ENCODE measurements around the gene SMG5.

The SMG5 gene

DNA sequence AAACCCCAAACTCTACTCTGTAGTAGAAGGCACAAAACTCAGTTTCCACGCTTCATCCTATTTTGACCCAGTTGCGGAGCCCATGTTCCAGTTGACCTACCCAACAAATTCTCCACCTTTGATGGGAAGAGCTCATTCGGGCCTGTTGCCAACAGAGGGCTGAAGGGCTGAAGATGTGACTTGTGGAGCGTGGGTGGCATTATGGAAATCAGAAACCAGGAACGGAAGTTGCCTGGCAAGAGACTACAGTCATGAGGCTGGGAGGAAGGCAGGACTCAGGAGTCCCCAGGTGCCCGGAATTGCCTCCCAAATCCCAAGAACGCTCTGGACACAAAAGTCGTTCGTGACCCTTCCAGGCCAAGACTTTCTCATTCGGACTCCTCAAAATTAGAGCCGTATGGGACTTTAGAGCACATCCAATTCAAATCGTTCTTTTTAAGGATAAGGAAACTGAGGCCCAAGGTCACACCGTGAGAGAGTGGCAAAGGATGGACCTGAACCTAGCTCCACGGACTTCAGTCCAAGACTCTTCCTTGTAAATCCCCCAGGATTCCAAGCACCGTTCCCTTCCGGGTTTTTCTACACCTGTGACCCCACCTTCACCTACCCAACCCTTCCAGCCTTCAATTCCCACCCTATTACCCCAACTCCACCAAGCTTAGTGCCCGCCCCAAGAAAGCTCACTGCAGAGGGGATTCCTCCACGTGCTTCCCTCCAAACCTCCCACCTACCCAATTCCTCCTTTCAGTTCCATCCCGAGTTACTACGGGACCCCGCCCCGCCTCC, 739 bp downstream of the SMG5 start:
- H3K4me3 ChIP-seq (replicated peaks; ENCODE audit: low read depth, low read length), result peak overlapping the region; percentile 93
- no peak for DNase-seq (ENCODE audit: low read depth)
- TF ChIP-seq, protein P1, sequence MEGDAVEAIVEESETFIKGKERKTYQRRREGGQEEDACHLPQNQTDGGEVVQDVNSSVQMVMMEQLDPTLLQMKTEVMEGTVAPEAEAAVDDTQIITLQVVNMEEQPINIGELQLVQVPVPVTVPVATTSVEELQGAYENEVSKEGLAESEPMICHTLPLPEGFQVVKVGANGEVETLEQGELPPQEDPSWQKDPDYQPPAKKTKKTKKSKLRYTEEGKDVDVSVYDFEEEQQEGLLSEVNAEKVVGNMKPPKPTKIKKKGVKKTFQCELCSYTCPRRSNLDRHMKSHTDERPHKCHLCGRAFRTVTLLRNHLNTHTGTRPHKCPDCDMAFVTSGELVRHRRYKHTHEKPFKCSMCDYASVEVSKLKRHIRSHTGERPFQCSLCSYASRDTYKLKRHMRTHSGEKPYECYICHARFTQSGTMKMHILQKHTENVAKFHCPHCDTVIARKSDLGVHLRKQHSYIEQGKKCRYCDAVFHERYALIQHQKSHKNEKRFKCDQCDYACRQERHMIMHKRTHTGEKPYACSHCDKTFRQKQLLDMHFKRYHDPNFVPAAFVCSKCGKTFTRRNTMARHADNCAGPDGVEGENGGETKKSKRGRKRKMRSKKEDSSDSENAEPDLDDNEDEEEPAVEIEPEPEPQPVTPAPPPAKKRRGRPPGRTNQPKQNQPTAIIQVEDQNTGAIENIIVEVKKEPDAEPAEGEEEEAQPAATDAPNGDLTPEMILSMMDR (IDR thresholded peaks at IDR 0.05; ENCODE audit: low read length, missing control alignments), result no peak

DNA sequence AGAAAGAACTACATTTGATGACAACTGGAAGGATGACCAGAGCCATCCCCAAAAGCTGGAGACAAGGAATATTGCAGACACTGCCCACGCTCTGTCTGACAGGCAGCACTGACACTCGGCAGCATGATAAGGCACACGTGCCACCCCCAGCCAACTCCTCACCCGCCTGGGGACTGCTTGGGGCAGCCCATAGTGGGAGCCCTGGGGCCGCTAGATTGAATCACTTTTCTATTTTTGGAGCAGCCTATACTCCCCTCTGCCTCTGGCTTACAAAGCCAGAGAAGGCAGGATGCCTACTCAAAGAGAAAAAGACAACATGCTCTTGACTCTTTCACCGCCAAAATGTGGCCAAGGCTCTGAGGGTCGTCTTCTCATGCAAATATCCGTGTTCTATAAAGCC, 1.3 kb downstream of the SMG5 start:
- DNase-seq (ENCODE audit: low read depth), result peak; percentile 51
- peak overlapping the region; percentile 93 for H3K4me3 ChIP-seq (replicated peaks; ENCODE audit: low read depth, low read length)
- TF ChIP-seq, protein P1 (IDR thresholded peaks at IDR 0.05; ENCODE audit: low read length, missing control alignments), result peak; percentile 7

DNA sequence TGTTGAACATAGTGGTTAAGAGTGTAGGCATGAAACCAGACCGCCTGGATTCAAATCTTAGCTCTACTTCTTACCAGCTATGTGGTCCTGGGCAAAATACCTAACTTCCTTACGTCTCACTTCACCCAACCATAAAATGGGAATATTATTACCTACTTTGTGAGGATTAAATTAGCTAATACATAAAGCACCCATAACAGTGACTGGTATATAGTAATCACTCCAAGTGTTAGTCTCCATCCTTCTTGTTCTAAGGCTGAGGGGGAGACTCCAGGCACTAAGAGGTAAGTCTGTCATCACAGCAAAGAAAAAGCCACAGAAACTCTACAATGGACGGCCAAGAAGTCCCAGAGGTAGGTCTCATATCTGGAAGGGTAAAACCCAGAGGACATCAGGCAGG, 2.8 kb downstream of the SMG5 start:
- TF ChIP-seq, protein P1 (IDR thresholded peaks at IDR 0.05; ENCODE audit: low read length, missing control alignments), result no peak
- DNase-seq (ENCODE audit: low read depth), result no peak
- no peak overlapping the region for H3K4me3 ChIP-seq (replicated peaks; ENCODE audit: low read depth, low read length)

DNA sequence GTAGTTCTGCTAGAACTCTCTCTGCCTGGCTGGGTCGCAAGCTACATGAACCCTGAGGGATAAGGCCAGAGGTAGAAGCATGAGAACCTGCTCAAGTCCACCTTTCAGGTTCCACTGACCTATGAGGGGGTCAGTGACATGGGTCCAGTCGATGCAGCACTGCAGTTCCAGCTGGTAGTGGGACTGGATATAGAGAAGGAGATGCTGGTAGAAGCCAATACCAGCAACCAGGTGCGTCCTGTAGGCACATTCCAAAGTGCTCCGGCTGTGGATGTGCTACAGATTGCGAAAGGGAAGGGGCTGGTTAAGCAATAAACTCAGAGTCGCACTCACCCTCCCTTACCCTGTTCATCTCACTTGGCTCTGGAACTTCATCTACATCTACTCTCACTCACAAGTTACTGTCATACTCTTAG, 5.7 kb downstream of the SMG5 start:
- TF ChIP-seq, protein P1 (IDR thresholded peaks at IDR 0.05; ENCODE audit: low read length, missing control alignments), result no peak
- H3K4me3 ChIP-seq (replicated peaks; ENCODE audit: low read depth, low read length), result no peak overlapping the region

DNA sequence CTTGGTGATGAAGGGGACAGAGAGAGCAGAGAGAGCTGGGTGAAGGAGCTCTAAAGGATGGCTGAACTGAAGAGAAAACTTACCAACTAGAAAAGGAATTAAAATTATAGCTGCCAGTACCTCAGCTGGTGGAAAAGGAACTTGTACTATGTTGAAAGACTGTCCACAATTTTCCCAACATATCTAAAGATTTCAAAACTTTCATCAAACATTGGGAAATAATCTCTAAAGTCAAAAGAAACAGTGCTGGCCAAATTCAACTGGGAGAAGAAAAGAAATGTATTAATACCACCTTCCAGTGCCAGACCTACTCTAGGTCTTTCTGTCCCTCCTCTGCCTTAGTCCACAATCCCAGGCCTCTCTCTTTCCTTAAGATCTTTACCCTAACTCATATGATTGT, 6.1 kb downstream of the SMG5 start:
- DNase-seq (ENCODE audit: low read depth), result peak; percentile 70
- TF ChIP-seq, protein P1 (IDR thresholded peaks at IDR 0.05; ENCODE audit: low read length, missing control alignments), result no peak
- no peak overlapping the region for H3K4me3 ChIP-seq (replicated peaks; ENCODE audit: low read depth, low read length)

More for the DNA sequence above, 5.7 kb downstream of the SMG5 start:
- DNase-seq (ENCODE audit: low read depth), result peak; percentile 67

DNA sequence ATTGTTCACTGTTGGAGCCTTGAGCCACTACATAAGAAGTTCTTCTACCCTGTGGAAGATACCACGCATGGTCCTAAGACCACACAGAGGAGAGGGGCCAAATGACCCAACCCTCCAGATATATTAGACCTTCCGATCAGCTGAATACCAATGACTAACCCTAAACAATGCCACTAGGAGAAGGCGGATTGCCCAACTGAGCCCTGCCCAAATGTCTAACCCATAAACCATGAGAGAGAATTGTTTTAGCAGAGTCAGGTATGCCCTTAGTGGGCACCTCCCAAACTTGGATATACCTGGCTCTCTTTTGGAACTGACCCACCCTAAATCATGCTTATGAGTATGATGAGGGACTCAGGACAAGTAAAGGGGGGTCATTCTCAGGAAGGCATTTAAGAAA, 12.3 kb downstream of the SMG5 start:
- TF ChIP-seq, protein P1 (IDR thresholded peaks at IDR 0.05; ENCODE audit: low read length, missing control alignments), result no peak
- no peak overlapping the region for H3K4me3 ChIP-seq (replicated peaks; ENCODE audit: low read depth, low read length)
- DNase-seq (ENCODE audit: low read depth), result no peak

DNA sequence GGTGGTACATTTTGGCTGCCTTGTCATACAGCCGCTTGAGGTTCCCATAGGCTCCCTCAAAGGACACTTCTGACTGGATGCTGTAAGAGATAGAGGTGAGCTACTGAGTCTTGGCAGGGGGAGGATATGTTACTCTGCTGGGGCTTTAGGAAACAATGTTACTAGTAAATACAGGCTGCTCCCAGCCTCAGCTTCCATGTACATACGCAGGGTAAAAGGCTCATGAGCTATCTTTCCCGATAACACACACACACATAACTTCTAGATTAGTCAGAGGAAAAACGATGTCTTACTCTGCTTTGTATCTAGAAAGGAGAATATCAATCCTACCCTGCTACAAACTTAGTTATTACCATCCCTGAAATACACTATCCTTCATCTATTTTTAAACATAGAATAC, 14.3 kb downstream of the SMG5 start:
- TF ChIP-seq, protein P1 (IDR thresholded peaks at IDR 0.05; ENCODE audit: low read length, missing control alignments), result no peak
- peak; percentile 65 for DNase-seq (ENCODE audit: low read depth)
- H3K4me3 ChIP-seq (replicated peaks; ENCODE audit: low read depth, low read length), result no peak overlapping the region
